Stomach (tissue), 9 donors: ENCODE results near the gene SFI1. TPM values are rescaled to one million over a fixed set of nuclear protein-coding genes. Genes with fewer than 3 reads are reported as not detected.
"Not testable (repeated sequence)": the region's sequence is repeated elsewhere in the genome, so short reads cannot be mapped to it uniquely, and the experiment has no call there.

Experiments used
- DNase-seq, 2 donors: peaks; one replicate each; pipeline versions ENCODE4 v3.0.0 to v3.0.0-alpha.2; 2013 to 2019
- H3K27ac ChIP-seq, 5 donors: fragments of 200-600 bp in 4 of 5; sonication (generic) in 4 of 5; one replicate each; pipeline ENCODE4 v1.5.1; 2013 to 2019; ENCODE audit warnings: mild to moderate bottlenecking in 1 of 5, moderate library complexity in 1 of 5
- H3K27me3 ChIP-seq, 3 donors: fragments of 200-600 bp; sonication (generic); one replicate each; pipeline ENCODE4 v1.5.1; 2017 to 2019; ENCODE audit warnings: mixed run types in 1 of 3
- H3K36me3 ChIP-seq, 4 donors: fragments of 200-600 bp; sonication (generic); 1 replicate in 3 of 4; 2 replicates in 1 of 4; pipeline ENCODE4 v1.5.1; 2016 to 2019
- H3K4me1 ChIP-seq, 4 donors: fragments of 200-600 bp; sonication (generic); one replicate each; pipeline ENCODE4 v1.5.1; 2016 to 2019
- H3K4me3 ChIP-seq, 4 donors: fragments of 200-600 bp; sonication (generic) in 3 of 4; one replicate each; pipeline ENCODE4 v1.5.1; 2016 to 2019; ENCODE audit warnings: mild to moderate bottlenecking in 1 of 4
- H3K9me3 ChIP-seq, 4 donors: fragments of 200-600 bp; sonication (generic); one replicate each; pipeline ENCODE4 v1.5.1; 2016 to 2019
- CTCF ChIP-seq, 7 experiments: fragments of 450-650 bp in 4 of 7; fragments of 200-600 bp in 3 of 7; sonication (generic) in 3 of 7; IDR thresholded peaks; one replicate each; pipeline ENCODE4 v1.5.1; 2016 to 2019; ENCODE audit warnings: antibody characterized with exemption in 7 of 7, control low read depth in 2 of 7, mild to moderate bottlenecking in 1 of 7
- EP300 ChIP-seq: sonication (generic); formaldehyde crosslinking; IDR thresholded peaks from one replicate; pipeline ENCODE4 v1.6.1; 2017; ENCODE audit warnings: antibody characterized with exemption
- POLR2A ChIP-seq, 4 donors: fragments of 450-650 bp; IDR thresholded peaks; one replicate each; pipeline ENCODE4 v1.6.1; 2016; ENCODE audit warnings: antibody characterized with exemption in 4 of 4, control low read depth in 2 of 4, mild to moderate bottlenecking in 1 of 4, moderate library complexity in 1 of 4
- POLR2AphosphoS5 ChIP-seq, 3 donors: sonication (generic); formaldehyde crosslinking; IDR thresholded peaks; one replicate each; pipeline ENCODE4 v1.6.1; 2016; ENCODE audit warnings: antibody characterized with exemption in 3 of 3
- WGBS, 5 donors: extraction: QIAGEN DNeasy Blood & Tissue Kit in 3 of 5; methylation state at CpG; one replicate each; pipeline versions ENCODE4 v1.1.5 to v1.1.7; 2013 to 2018; 5-methylcytosine and 5-hydroxymethylcytosine counted together
- intact Hi-C: fragments of 100-400 bp; cut with DNase I; formaldehyde crosslinking; loops from one replicate; pipeline ENCODE4 v1.15.1; 2023; ENCODE audit warnings: low total_unique reads
- polyA plus RNA-seq, 3 donors: library from polyadenylated mRNA; stranded (reverse); fragments of 200-250 nt; gene quantifications; one replicate each; pipeline ENCODE4 v1.2.3, GENCODE V29; 2013
- total RNA-seq, 5 donors: library from RNA; depleted of rRNA; stranded (reverse); fragments of >200 nt; gene quantifications; one replicate each; pipeline versions ENCODE4 v1.1.0 to v1.2.3, GENCODE V29; 2014 to 2016
- donor health status: healthy with polysubstance abuse.
- donor health status: Bipolar disorder and iron deficiency.
- donor health status: healthy.

Gene SFI1
- total and polyA plus RNA-seq, 8 donors: 11.3 to 194 (median 30.1) TPM

GRCh38 chr22:31504282-31504681 lies 7.9 kb downstream of the SFI1 start:
- no peak overlapping the region for H3K4me3 ChIP-seq
- TF ChIP-seq EP300: no peak
- TF ChIP-seq CTCF (IDR thresholded peaks at IDR 0.05): no peak
- no peak for TF ChIP-seq POLR2AphosphoS5 (IDR thresholded peaks at IDR 0.05)
- TF ChIP-seq POLR2A (IDR thresholded peaks at IDR 0.05): no peak
- H3K27me3 ChIP-seq: no peaks in the 10 kb centered on the region
- intact Hi-C loops: no loop called here
- H3K36me3 ChIP-seq: peaks cover 0 to 16% (median 11%) of the 10 kb centered on the region in 4 donors
- H3K4me1 ChIP-seq: no peaks in the 10 kb centered on the region
- no peak for DNase-seq
- WGBS, 5 donors: 69 to 93% (median 88%) methylated on average over 4 of the region's 4 CpGs
- no peaks in the 10 kb centered on the region for H3K9me3 ChIP-seq
- H3K27ac ChIP-seq: no peak overlapping the region

GRCh38 chr22:31507517-31507916 lies 11.2 kb downstream of the SFI1 start:
- H3K27ac ChIP-seq, H3K4me3 ChIP-seq, H3K4me1 ChIP-seq, H3K9me3 ChIP-seq, H3K27me3 ChIP-seq, intact Hi-C loops, DNase-seq: not testable (repeated sequence)
- H3K36me3 ChIP-seq: peaks cover 0 to 33% (median 25%) of the 10 kb centered on the region in 4 donors

- WGBS, 5 donors: 92 to 97% (median 94%) methylated on average over 4 of the region's 4 CpGs
- DNase-seq: no peak
- TF ChIP-seq CTCF (IDR thresholded peaks at IDR 0.05) (no peak), POLR2AphosphoS5 (IDR thresholded peaks at IDR 0.05) (no peak), POLR2A (IDR thresholded peaks at IDR 0.05) (no peak), EP300 (no peak)
- H3K36me3 ChIP-seq: peaks cover 0 to 39% (median 25%) of the 10 kb centered on the region in 4 donors
- no peak overlapping the region for H3K4me3 ChIP-seq
- no peaks in the 10 kb centered on the region for H3K4me1 ChIP-seq
- no peaks in the 10 kb centered on the region for H3K9me3 ChIP-seq
- intact Hi-C loops: no loop called here
- no peaks in the 10 kb centered on the region for H3K27me3 ChIP-seq
- no peak overlapping the region for H3K27ac ChIP-seq
These were observed 12.2 kb downstream of the SFI1 start for GRCh38 chr22:31508536-31508935.

GRCh38 chr22:31509061-31509762 lies 12.9 kb downstream of the SFI1 start:
- Histone ChIP-seq H3K4me1 (no peaks in the 10 kb centered on the region), H3K4me3 (no peak overlapping the region), H3K27me3 (no peaks in the 10 kb centered on the region), H3K27ac (no peak overlapping the region), H3K36me3 (peaks cover 0 to 40% (median 25%) of the 10 kb centered on the region in 4 donors), H3K9me3 (no peaks in the 10 kb centered on the region)
- TF ChIP-seq CTCF (IDR thresholded peaks at IDR 0.05): no peak
- TF ChIP-seq EP300: no peak
- no peak for TF ChIP-seq POLR2AphosphoS5 (IDR thresholded peaks at IDR 0.05)
- no peak for TF ChIP-seq POLR2A (IDR thresholded peaks at IDR 0.05)
- intact Hi-C loops: no loop called here
- DNase-seq: no peak
- 87 to 91% (median 88%) methylated on average over 6 of the region's 6 CpGs for WGBS, 5 donors

GRCh38 chr22:31520051-31520450 lies 23.7 kb downstream of the SFI1 start:
- intact Hi-C loops: no loop called here
- Histone ChIP-seq H3K27ac (no peak overlapping the region), H3K9me3 (no peaks in the 10 kb centered on the region), H3K4me1 (no peaks in the 10 kb centered on the region), H3K36me3 (peaks cover 0 to 19% (median 2%) of the 10 kb centered on the region in 4 donors), H3K27me3 (no peaks in the 10 kb centered on the region), H3K4me3 (no peak overlapping the region)
- 30 to 51% (median 49%) methylated on average over 4 of the region's 4 CpGs for WGBS, 5 donors
- no peak for DNase-seq
- TF ChIP-seq POLR2AphosphoS5 (IDR thresholded peaks at IDR 0.05): no peak
- TF ChIP-seq EP300: no peak
- no peak for TF ChIP-seq POLR2A (IDR thresholded peaks at IDR 0.05)
- no peak for TF ChIP-seq CTCF (IDR thresholded peaks at IDR 0.05)

- H3K27me3 ChIP-seq, H3K4me1 ChIP-seq, intact Hi-C loops, H3K27ac ChIP-seq, DNase-seq, H3K4me3 ChIP-seq, H3K9me3 ChIP-seq: not testable (repeated sequence)
- WGBS, 5 donors: 84 to 94% (median 93%) methylated on average over 5 of the region's 5 CpGs
- peaks cover 0 to 10% (median 3%) of the 10 kb centered on the region in 4 donors for H3K36me3 ChIP-seq
These were observed 27.8 kb downstream of the SFI1 start for GRCh38 chr22:31524132-31524531.
